HFFc6 (cell line): ENCODE data around the gene SZRD1. TPM values are rescaled to one million over a fixed set of nuclear protein-coding genes. Genes with fewer than 3 reads are reported as not detected.

Experiments used
- DNase-seq: peaks from one replicate; pipeline ENCODE4 v3.0.0-alpha.2; 2018
- H3K27ac Mint-ChIP-seq: 2 replicates; pipeline ENCODE4 v1.8.0; 2020; ENCODE audit warnings: mild to moderate bottlenecking, mixed read lengths
- H3K27me3 Mint-ChIP-seq: 2 replicates; pipeline ENCODE4 v1.8.0; 2021; ENCODE audit warnings: mild to moderate bottlenecking, moderate library complexity, mixed read lengths; ENCODE audit not compliant: insufficient read depth
- H3K36me3 Mint-ChIP-seq: 2 replicates; pipeline ENCODE4 v1.8.0; 2021; ENCODE audit warnings: low read depth, mixed read lengths
- H3K4me1 Mint-ChIP-seq: 2 replicates; pipeline ENCODE4 v1.8.0; 2020; ENCODE audit warnings: low read depth, mixed read lengths
- H3K4me3 Mint-ChIP-seq: 2 replicates; pipeline ENCODE4 v1.8.0; 2020; ENCODE audit warnings: mild to moderate bottlenecking, moderate library complexity, mixed read lengths
- H3K9me3 Mint-ChIP-seq: 2 replicates; pipeline ENCODE4 v1.8.0; 2020; ENCODE audit warnings: mild to moderate bottlenecking, mixed read lengths
- CTCF ChIP-seq: fragments of 200-600 bp; sonication (generic); IDR thresholded peaks from 2 replicates; pipeline ENCODE4 v1.5.0; 2021; ENCODE audit warnings: antibody characterized with exemption, mild to moderate bottlenecking
- total RNA-seq, 6 experiments: library from RNA; stranded (reverse); fragmentation: NEBNext Ultra II Directional; extraction: Animal tissue kit (Norgen Biotek cat#: 25700); gene quantifications; 2 replicates in 1 of 6; 3 replicates in 5 of 6; pipeline ENCODE4 v1.2.3, GENCODE V29; 2021

Gene SZRD1
- total RNA-seq, 6 experiments from 2014 or later = 210 to 246 (median 229) TPM

GRCh38 chr1:16398371-16398953 is 31.4 kb downstream of the SZRD1 start:
- DNase-seq = no peak
- H3K4me3 Mint-ChIP-seq = no peak overlapping the region
- no peak overlapping the region for H3K27ac Mint-ChIP-seq
- H3K36me3 Mint-ChIP-seq = peaks cover 20% of the 10 kb centered on the region
- H3K27me3 Mint-ChIP-seq = peaks cover 2% of the 10 kb centered on the region; the same call in 1 of the 2 replicates
- H3K4me1 Mint-ChIP-seq = peaks cover 26% of the 10 kb centered on the region
- H3K9me3 Mint-ChIP-seq = no peaks in the 10 kb centered on the region
- TF ChIP-seq CTCF = no peak

- no peak for TF ChIP-seq CTCF
- Mint-ChIP-seq H3K36me3 (peaks cover 13% of the 10 kb centered on the region; the same call in 1 of the 2 replicates), H3K9me3 (no peaks in the 10 kb centered on the region), H3K27me3 (peaks cover 4% of the 10 kb centered on the region; the same call in 1 of the 2 replicates), H3K27ac (no peak overlapping the region), H3K4me3 (no peak overlapping the region), H3K4me1 (no peaks in the 10 kb centered on the region)
- DNase-seq = no peak
These were observed 35.7 kb downstream of the SZRD1 start for GRCh38 chr1:16402742-16403141.

GRCh38 chr1:16405441-16405840 is 38.4 kb downstream of the SZRD1 start:
- Mint-ChIP-seq H3K27me3 (peaks cover 20% of the 10 kb centered on the region), H3K27ac (no peak overlapping the region), H3K4me3 (no peak overlapping the region), H3K36me3 (peaks cover 6% of the 10 kb centered on the region; the same call in 1 of the 2 replicates), H3K4me1 (no peaks in the 10 kb centered on the region), H3K9me3 (no peaks in the 10 kb centered on the region)
- TF ChIP-seq CTCF = no peak
- DNase-seq = no peak

- H3K27me3 Mint-ChIP-seq = peaks cover 25% of the 10 kb centered on the region
- no peak overlapping the region for H3K27ac Mint-ChIP-seq
- H3K9me3 Mint-ChIP-seq = no peaks in the 10 kb centered on the region
- TF ChIP-seq CTCF = no peak
- DNase-seq = no peak
- no peaks in the 10 kb centered on the region for H3K4me1 Mint-ChIP-seq
- H3K36me3 Mint-ChIP-seq = no peaks in the 10 kb centered on the region
- no peak overlapping the region for H3K4me3 Mint-ChIP-seq
These were observed 39.8 kb downstream of the SZRD1 start for GRCh38 chr1:16406868-16407267.

GRCh38 chr1:16409536-16410152 is 42.6 kb downstream of the SZRD1 start:
- DNase-seq = no peak
- Mint-ChIP-seq H3K36me3 (no peaks in the 10 kb centered on the region), H3K27me3 (peaks cover 35% of the 10 kb centered on the region), H3K4me3 (no peak overlapping the region), H3K4me1 (no peaks in the 10 kb centered on the region), H3K27ac (no peak overlapping the region), H3K9me3 (no peaks in the 10 kb centered on the region)
- no peak for TF ChIP-seq CTCF
